RWPE2 (cell line): ENCODE data around the gene SLX4IP.

Experiments
- ATAC-seq: fragments of 200-7000 bp; cut with Tn5 transposase; 3 replicates; pipeline ENCODE4 v1.9.1; 2021; ENCODE audit warnings: low read depth
- DNase-seq: peaks from one replicate; pipeline ENCODE4 v3.0.0-alpha.2; 2020; ENCODE audit warnings: low spot score
- H3K27ac ChIP-seq: fragments of 450-650 bp; 2 replicates; pipeline ENCODE4 v1.5.1; 2017; ENCODE audit warnings: mild to moderate bottlenecking; ENCODE audit not compliant: poor library complexity, severe bottlenecking
- H3K27me3 ChIP-seq: fragments of 250-450 bp; sonication (Bioruptor Pico); 2 replicates; pipeline ENCODE4 v1.5.1; 2021; ENCODE audit warnings: mild to moderate bottlenecking, moderate library complexity; ENCODE audit not compliant: insufficient read depth, poor library complexity, severe bottlenecking
- H3K36me3 ChIP-seq: fragments of 250-450 bp; sonication (Bioruptor Pico); 2 replicates; pipeline ENCODE4 v1.5.1; 2020; ENCODE audit warnings: low read depth, mild to moderate bottlenecking, moderate library complexity
- H3K4me1 ChIP-seq: fragments of 250-450 bp; sonication (Bioruptor Pico); 2 replicates; pipeline ENCODE4 v1.5.1; 2021; ENCODE audit warnings: mild to moderate bottlenecking, moderate library complexity; ENCODE audit not compliant: insufficient read depth, poor library complexity, severe bottlenecking
- H3K4me3 ChIP-seq: fragments of 250-450 bp; sonication (Bioruptor Pico); 2 replicates; pipeline ENCODE4 v1.5.1; 2021; ENCODE audit warnings: mild to moderate bottlenecking, moderate library complexity; ENCODE audit not compliant: severe bottlenecking
- H3K9me3 ChIP-seq: fragments of 250-450 bp; sonication (Bioruptor Pico); 2 replicates; pipeline ENCODE4 v1.5.1; 2021; ENCODE audit warnings: mild to moderate bottlenecking, moderate library complexity; ENCODE audit not compliant: severe bottlenecking
- TF ChIP-seq, protein P1 (sequence below): fragments of 450-650 bp; IDR thresholded peaks from one replicate; pipeline ENCODE4 v1.5.1; 2017; ENCODE audit warnings: mild to moderate bottlenecking, moderate library complexity; ENCODE audit not compliant: poor library complexity, severe bottlenecking

The SLX4IP gene

GRCh38 chr20:10496465-10496864 is 61.4 kb downstream of the SLX4IP start:
- no peaks in the 10 kb centered on the region for H3K27me3 ChIP-seq
- H3K4me1 ChIP-seq: peaks cover 6% of the 10 kb centered on the region
- no peak overlapping the region for H3K4me3 ChIP-seq
- no peak overlapping the region for H3K27ac ChIP-seq
- H3K9me3 ChIP-seq: no peaks in the 10 kb centered on the region
- H3K36me3 ChIP-seq: no peaks in the 10 kb centered on the region
- no peak for DNase-seq
- TF ChIP-seq, protein P1, sequence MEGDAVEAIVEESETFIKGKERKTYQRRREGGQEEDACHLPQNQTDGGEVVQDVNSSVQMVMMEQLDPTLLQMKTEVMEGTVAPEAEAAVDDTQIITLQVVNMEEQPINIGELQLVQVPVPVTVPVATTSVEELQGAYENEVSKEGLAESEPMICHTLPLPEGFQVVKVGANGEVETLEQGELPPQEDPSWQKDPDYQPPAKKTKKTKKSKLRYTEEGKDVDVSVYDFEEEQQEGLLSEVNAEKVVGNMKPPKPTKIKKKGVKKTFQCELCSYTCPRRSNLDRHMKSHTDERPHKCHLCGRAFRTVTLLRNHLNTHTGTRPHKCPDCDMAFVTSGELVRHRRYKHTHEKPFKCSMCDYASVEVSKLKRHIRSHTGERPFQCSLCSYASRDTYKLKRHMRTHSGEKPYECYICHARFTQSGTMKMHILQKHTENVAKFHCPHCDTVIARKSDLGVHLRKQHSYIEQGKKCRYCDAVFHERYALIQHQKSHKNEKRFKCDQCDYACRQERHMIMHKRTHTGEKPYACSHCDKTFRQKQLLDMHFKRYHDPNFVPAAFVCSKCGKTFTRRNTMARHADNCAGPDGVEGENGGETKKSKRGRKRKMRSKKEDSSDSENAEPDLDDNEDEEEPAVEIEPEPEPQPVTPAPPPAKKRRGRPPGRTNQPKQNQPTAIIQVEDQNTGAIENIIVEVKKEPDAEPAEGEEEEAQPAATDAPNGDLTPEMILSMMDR: no peak
- no peak for ATAC-seq

GRCh38 chr20:10497283-10497682 is 62.2 kb downstream of the SLX4IP start:
- Histone ChIP-seq H3K27me3 (no peaks in the 10 kb centered on the region), H3K36me3 (no peaks in the 10 kb centered on the region), H3K4me3 (no peak overlapping the region), H3K4me1 (peaks cover 6% of the 10 kb centered on the region), H3K27ac (no peak overlapping the region), H3K9me3 (no peaks in the 10 kb centered on the region)
- ATAC-seq (no peak), DNase-seq (no peak)
- TF ChIP-seq, protein P1: no peak

DNA sequence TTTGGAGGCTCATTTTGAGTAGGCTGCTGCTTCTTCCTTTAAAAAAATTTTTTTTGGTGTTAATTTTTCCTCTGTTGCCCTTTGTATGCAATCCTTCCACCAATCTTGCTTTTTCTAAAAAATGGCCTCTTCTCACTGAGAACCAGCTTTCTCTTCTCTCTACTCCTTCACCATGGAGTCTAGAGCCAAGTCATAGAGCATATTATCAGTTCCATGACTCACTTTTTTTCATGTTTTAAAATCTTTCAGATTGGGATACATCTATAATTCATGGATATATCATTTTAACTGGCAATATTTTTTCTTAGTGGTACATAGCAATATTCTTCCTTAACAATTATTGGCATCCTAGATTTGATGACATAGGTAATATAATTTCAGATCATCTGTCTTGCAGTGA is 62.7 kb downstream of the SLX4IP start:
- TF ChIP-seq, protein P1: no peak
- no peak overlapping the region for H3K4me3 ChIP-seq

GRCh38 chr20:10498200-10498599 is 63.1 kb downstream of the SLX4IP start:
- Histone ChIP-seq H3K9me3 (no peaks in the 10 kb centered on the region), H3K4me1 (peaks cover 6% of the 10 kb centered on the region), H3K4me3 (no peak overlapping the region), H3K36me3 (no peaks in the 10 kb centered on the region), H3K27ac (no peak overlapping the region), H3K27me3 (no peaks in the 10 kb centered on the region)
- TF ChIP-seq, protein P1: no peak
- DNase-seq (no peak), ATAC-seq (no peak)

More for the DNA sequence above, 62.7 kb downstream of the SLX4IP start:
- Histone ChIP-seq H3K27ac (no peak overlapping the region), H3K9me3 (no peaks in the 10 kb centered on the region), H3K27me3 (no peaks in the 10 kb centered on the region), H3K4me1 (peaks cover 6% of the 10 kb centered on the region), H3K36me3 (no peaks in the 10 kb centered on the region)
- DNase-seq: no peak
- ATAC-seq: no peak

DNA sequence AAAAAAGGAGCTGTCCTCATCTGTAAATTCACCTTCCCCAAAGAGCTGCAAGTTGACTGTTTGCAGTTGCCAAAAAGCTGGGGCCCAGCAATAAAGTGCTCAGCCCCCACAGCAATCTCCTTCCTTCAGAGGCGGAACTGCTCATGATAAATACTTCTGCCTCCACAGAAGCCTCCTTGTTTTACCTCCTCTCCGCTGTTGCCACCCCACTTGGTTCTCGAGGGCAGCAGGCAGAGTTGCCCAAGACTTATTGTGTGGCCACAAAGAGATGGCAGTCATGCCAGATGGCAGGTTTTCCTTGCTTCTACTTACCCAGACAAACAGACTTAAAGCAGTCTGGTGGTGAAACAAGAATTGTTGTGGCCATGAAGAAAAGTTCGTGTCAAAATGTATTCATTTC is 66.3 kb downstream of the SLX4IP start:
- ATAC-seq: no peak

More for the DNA sequence above, 66.3 kb downstream of the SLX4IP start:
- Histone ChIP-seq H3K9me3 (no peaks in the 10 kb centered on the region), H3K27me3 (no peaks in the 10 kb centered on the region), H3K4me1 (peaks cover 22% of the 10 kb centered on the region), H3K27ac (no peak overlapping the region), H3K4me3 (no peak overlapping the region), H3K36me3 (no peaks in the 10 kb centered on the region)
- TF ChIP-seq, protein P1: no peak
- DNase-seq: no peak
